HG03135 (cell line): ENCODE data around the gene KIF22.
"Not testable (repeated sequence)": the region's sequence is repeated elsewhere in the genome, so short reads cannot be mapped to it uniquely, and the experiment has no call there.

ENCODE experiments used
- ATAC-seq: cut with Tn5 transposase; IDR thresholded peaks from one replicate; pipeline ENCODE4 v1.9.1; 2021; ENCODE audit warnings: mild to moderate bottlenecking, moderate library complexity; ENCODE audit not compliant: unreplicated experiment

The KIF22 gene

GRCh38 chr16:29790183-29790948 is at the start of gene KIF22:
KIF22 (plus strand) TSS chr16:29790751; CDS start chr16:29790760, 9 bp downstream.
- ATAC-seq: peak; percentile 90

- no peak for ATAC-seq
Measured at GRCh38 chr16:29742683-29743275, 47.8 kb upstream of the KIF22 start.

GRCh38 chr16:29743475-29743826 is 47.1 kb upstream of the KIF22 start:
- no peak for ATAC-seq

- no peak for ATAC-seq
Measured at GRCh38 chr16:29743827-29744531, 46.6 kb upstream of the KIF22 start.

GRCh38 chr16:29744541-29745101 is 45.9 kb upstream of the KIF22 start:
- ATAC-seq: no peak

- ATAC-seq: peak; percentile 44
Measured at GRCh38 chr16:29745121-29745852, 45.3 kb upstream of the KIF22 start.

- peak; percentile 75 for ATAC-seq
Measured at GRCh38 chr16:29745853-29746345, 44.7 kb upstream of the KIF22 start, which contains the start of gene C16orf54. C16orf54 (minus strand) TSS chr16:29745990; CDS start chr16:29744951, 1,039 bp downstream.

- not testable (repeated sequence) for ATAC-seq
Measured at GRCh38 chr16:29746518-29746917, 44.0 kb upstream of the KIF22 start.

- ATAC-seq: no peak
Measured at GRCh38 chr16:29747947-29748759, 42.4 kb upstream of the KIF22 start.

- ATAC-seq: not testable (repeated sequence)
Measured at GRCh38 chr16:29748760-29749149, 41.8 kb upstream of the KIF22 start.

GRCh38 chr16:29753516-29753915 is 37.0 kb upstream of the KIF22 start:
- no peak for ATAC-seq

- ATAC-seq: no peak
Measured at GRCh38 chr16:29756654-29757053, 33.9 kb upstream of the KIF22 start.

- not testable (repeated sequence) for ATAC-seq
Measured at GRCh38 chr16:29757086-29757485, 33.5 kb upstream of the KIF22 start.

GRCh38 chr16:29757950-29758466 is 32.5 kb upstream of the KIF22 start:
- ATAC-seq: no peak

- ATAC-seq: no peak
Measured at GRCh38 chr16:29760567-29761279, 29.8 kb upstream of the KIF22 start.

GRCh38 chr16:29761280-29761651 is 29.3 kb upstream of the KIF22 start:
- not testable (repeated sequence) for ATAC-seq

- ATAC-seq: no peak
Measured at GRCh38 chr16:29761882-29762281, 28.7 kb upstream of the KIF22 start.

GRCh38 chr16:29763326-29763725 is 27.2 kb upstream of the KIF22 start:
- ATAC-seq: no peak
